Gastrocnemius medialis (tissue), 4 donors: ENCODE measurements around the gene KASH5. TPM values are rescaled to one million over a fixed set of nuclear protein-coding genes. Genes with fewer than 3 reads are reported as not detected.

Source experiments
- ATAC-seq, 2 donors: fragments of 150-250 bp; one replicate each; pipeline ENCODE4 v1.9.1; 2016
- DNase-seq, 2 donors: peaks; one replicate each; pipeline ENCODE4 v3.0.0-alpha.2; 2019
- H3K27ac ChIP-seq, 4 donors: fragments of 200-600 bp; sonication (generic); 1 replicate in 1 of 4; 2 replicates in 3 of 4; pipeline ENCODE4 v1.5.1; 2016 to 2018; ENCODE audit warnings: mild to moderate bottlenecking in 2 of 4, moderate library complexity in 1 of 4
- H3K27me3 ChIP-seq, 3 donors: fragments of 200-600 bp; sonication (generic) in 2 of 3; 1 replicate in 1 of 3; 2 replicates in 2 of 3; pipeline versions ENCODE4 v1.5.1 to v1.6.0; 2016 to 2019; ENCODE audit warnings: mild to moderate bottlenecking in 1 of 3, moderate library complexity in 1 of 3
- H3K36me3 ChIP-seq, 2 donors: fragments of 200-600 bp; sonication (generic) in 1 of 2; one replicate each; pipeline ENCODE4 v1.5.1; 2017 to 2018
- H3K4me1 ChIP-seq, 2 donors: fragments of 200-600 bp; sonication (generic) in 1 of 2; one replicate each; pipeline ENCODE4 v1.5.1; 2016 to 2017; ENCODE audit warnings: mild to moderate bottlenecking in 2 of 2
- H3K4me3 ChIP-seq, 4 donors: fragments of 200-600 bp; sonication (generic) in 3 of 4; 1 replicate in 1 of 4; 2 replicates in 3 of 4; pipeline ENCODE4 v1.5.1; 2016 to 2019; ENCODE audit warnings: mild to moderate bottlenecking in 2 of 4
- H3K9me3 ChIP-seq, 3 donors: fragments of 200-600 bp; sonication (generic) in 2 of 3; 1 replicate in 1 of 3; 2 replicates in 2 of 3; pipeline ENCODE4 v1.5.1; 2016 to 2019
- POLR2A ChIP-seq, 2 donors: fragments of 450-650 bp; IDR thresholded peaks; one replicate each; pipeline ENCODE4 v1.6.1; 2017; ENCODE audit warnings: antibody characterized with exemption in 2 of 2, mild to moderate bottlenecking in 2 of 2, moderate library complexity in 2 of 2
- in situ Hi-C, 4 donors: fragments of 200-750 bp; cut with MboI; loops; one replicate each; pipeline versions ENCODE4 v1.15.0 to v1.8.0; 2017; ENCODE audit warnings: low sequenced_read_pairs in 4 of 4
- intact Hi-C: fragments of 100-400 bp; cut with DNase I; formaldehyde crosslinking; loops from one replicate; pipeline ENCODE4 v1.15.1; 2023; ENCODE audit warnings: low total_unique reads
- total RNA-seq, 4 donors: library from RNA; depleted of rRNA; stranded (reverse); fragments of >200 nt; gene quantifications; one replicate each; pipeline versions ENCODE4 v1.1.0 to v1.2.3, GENCODE V29; 2016
- TF ChIP-seq, protein P1 (sequence below), 5 experiments: fragments of 450-650 bp in 3 of 5; fragments of 200-600 bp in 2 of 5; sonication (generic) in 2 of 5; IDR thresholded peaks in 4 of 5; conservative IDR thresholded peaks in 1 of 5; 1 replicate in 4 of 5; 2 replicates in 1 of 5; pipeline ENCODE4 v1.5.1; 2016 to 2019; ENCODE audit warnings: antibody characterized with exemption in 5 of 5, mild to moderate bottlenecking in 3 of 5, moderate library complexity in 3 of 5

Gene KASH5
- total RNA-seq, 4 donors from 2014 or later: not detected

DNA sequence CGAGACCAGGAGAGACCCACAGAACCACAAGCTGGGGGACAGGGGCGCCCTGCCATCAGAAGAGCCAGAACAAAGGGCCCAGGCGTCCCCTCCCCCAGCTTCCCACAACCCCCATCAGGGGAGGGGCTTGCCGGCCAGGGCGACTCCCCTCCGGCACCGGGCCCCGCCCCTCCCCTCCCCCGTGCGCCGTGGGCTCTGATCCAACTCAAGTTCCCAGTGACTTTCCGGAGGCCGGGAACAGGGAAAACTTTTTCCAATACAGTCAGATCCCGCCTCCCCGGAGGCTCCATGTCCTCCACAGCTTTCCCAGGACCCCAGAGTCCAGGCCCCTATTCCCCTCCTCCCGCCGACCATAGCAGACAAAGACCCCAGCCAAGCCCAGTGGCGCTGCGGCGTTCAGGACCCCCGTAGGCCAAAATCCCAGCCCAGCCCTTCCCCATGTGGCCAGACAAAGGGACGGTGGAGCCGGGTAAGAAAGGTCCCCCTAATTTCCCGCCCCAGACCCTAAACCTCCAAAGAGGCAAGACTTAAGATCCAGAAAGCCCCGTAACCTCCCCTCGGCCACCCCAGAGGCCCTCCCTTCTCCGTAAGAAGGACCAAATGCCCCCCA is 26.5 kb upstream of the KASH5 start:
- H3K9me3 ChIP-seq: no peaks in the 10 kb centered on the region
- peak; percentile 23 to 53 for TF ChIP-seq POLR2A (IDR thresholded peaks at IDR 0.05)
- TF ChIP-seq, protein P1, sequence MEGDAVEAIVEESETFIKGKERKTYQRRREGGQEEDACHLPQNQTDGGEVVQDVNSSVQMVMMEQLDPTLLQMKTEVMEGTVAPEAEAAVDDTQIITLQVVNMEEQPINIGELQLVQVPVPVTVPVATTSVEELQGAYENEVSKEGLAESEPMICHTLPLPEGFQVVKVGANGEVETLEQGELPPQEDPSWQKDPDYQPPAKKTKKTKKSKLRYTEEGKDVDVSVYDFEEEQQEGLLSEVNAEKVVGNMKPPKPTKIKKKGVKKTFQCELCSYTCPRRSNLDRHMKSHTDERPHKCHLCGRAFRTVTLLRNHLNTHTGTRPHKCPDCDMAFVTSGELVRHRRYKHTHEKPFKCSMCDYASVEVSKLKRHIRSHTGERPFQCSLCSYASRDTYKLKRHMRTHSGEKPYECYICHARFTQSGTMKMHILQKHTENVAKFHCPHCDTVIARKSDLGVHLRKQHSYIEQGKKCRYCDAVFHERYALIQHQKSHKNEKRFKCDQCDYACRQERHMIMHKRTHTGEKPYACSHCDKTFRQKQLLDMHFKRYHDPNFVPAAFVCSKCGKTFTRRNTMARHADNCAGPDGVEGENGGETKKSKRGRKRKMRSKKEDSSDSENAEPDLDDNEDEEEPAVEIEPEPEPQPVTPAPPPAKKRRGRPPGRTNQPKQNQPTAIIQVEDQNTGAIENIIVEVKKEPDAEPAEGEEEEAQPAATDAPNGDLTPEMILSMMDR (IDR thresholded peaks at IDR 0.05 in 4 of 5, conservative IDR thresholded peaks at IDR 0.05 in 1 of 5): no peak
- peaks cover 0 to 14% of the 10 kb centered on the region in 2 donors for H3K4me1 ChIP-seq
- peak; percentile 45 to 51 for DNase-seq
- H3K27me3 ChIP-seq: peaks cover 5 to 31% (median 27%) of the 10 kb centered on the region in 3 donors
- ATAC-seq: peak; percentile 16 to 39
- no peaks in the 10 kb centered on the region for H3K36me3 ChIP-seq
- peak overlapping the region; percentile 68 to 72 (median 68) for H3K4me3 ChIP-seq
- H3K27ac ChIP-seq: peak overlapping the region; percentile 82 to 91 (median 84)
- in situ Hi-C loops: no loop called here
- intact Hi-C loops: loop anchor here (2.0 kb wide), 1 partner anchor 81 kb away; no protein-coding TSS in a partner anchor

DNA sequence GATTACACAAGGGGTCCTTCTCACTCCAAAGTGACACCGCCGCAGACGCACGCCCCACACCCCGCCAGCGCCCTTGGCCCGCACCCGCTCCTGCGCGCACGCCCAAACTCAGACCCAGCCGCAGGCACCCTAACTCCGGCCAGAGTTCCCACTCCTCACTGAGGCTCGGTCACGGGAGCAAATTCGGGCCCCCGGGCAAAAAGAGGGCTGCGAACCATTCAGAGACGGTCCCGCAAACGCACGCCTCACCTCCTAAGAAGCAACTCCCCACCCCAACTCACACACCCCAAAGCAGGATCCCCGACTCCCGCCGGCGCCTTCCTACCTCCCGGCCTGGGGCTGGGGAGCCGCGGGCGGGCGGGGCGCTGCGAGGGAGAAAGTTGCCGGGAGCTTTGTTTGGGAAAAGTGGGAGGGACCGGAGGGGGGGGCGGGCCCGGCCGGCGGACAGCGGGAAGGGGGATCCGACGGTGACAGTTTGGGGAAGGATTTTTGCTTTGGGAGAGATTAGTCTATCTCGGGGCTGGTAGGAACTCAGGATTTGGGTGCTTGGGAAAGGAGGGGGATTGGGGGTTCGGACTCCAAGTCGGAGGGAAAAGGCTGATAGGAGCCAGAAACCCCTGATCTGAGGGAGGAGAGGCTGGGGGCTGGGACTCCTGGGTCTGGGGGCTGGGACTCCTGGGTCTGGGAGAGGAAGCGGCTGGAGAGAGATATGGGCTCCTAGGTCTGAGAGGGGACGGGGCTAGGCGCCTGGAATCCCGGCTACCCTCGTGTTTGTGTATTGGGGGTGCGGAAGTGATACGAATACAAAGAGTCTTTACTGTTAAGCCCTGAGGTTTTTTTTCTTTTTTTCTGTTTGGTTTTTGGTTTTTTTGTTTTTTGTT is 25.8 kb upstream of the KASH5 start, which contains the start of gene TEAD2:
Gene TEAD2, minus strand, starts transcription at position 369 of the 881 bp plus-strand sequence. CDS start 2,341 bp downstream, outside the sequence.
- peak within 1 kb of the TSS; percentile 68 to 72 (median 68) for H3K4me3 ChIP-seq
- DNase-seq (peak; percentile 34 to 39), ATAC-seq (peak; percentile 37 to 40)
- H3K27ac ChIP-seq: peak within 1 kb of the TSS; percentile 82 to 91 (median 84)
- no peaks in the 10 kb centered on the region for H3K9me3 ChIP-seq
- peak in 1 of 2 donors; percentile 26 for TF ChIP-seq POLR2A (IDR thresholded peaks at IDR 0.05)
- TF ChIP-seq, protein P1 (IDR thresholded peaks at IDR 0.05 in 4 of 5, conservative IDR thresholded peaks at IDR 0.05 in 1 of 5): no peak
- no peaks in the 10 kb centered on the region for H3K36me3 ChIP-seq
- peaks cover 5 to 31% (median 27%) of the 10 kb centered on the region in 3 donors for H3K27me3 ChIP-seq
- H3K4me1 ChIP-seq: peaks cover 0 to 14% of the 10 kb centered on the region in 2 donors
- intact Hi-C loops: loop anchor here (2.0 kb wide), 1 partner anchor 81 kb away; no protein-coding TSS in a partner anchor
- in situ Hi-C loops: no loop called here

DNA sequence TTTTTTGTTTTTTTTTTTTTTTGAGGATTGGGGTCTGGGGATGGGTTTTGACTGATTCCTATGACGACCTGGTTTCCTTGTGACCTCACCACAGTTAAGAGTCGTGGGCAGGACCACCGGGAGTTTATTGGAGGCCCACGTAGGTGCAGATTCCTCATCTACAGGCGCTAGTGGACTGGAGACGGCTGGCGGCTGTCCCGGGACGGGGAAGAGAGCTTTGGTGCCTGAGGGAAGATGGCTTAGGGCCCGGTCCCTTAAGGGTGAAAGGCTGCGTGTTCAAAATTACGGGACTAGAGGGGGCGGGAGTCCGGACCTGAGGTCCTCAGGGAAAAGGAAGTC is 25.2 kb upstream of the KASH5 start:
- in situ Hi-C loops (no loop called here), intact Hi-C loops (loop anchor here (2.0 kb wide), 1 partner anchor 80 kb away; no protein-coding TSS in a partner anchor)
- Histone ChIP-seq H3K27ac (peak overlapping the region; percentile 82 to 91 (median 84)), H3K4me1 (peaks cover 0 to 14% of the 10 kb centered on the region in 2 donors), H3K27me3 (peaks cover 5 to 31% (median 27%) of the 10 kb centered on the region in 3 donors), H3K9me3 (no peaks in the 10 kb centered on the region), H3K36me3 (no peaks in the 10 kb centered on the region), H3K4me3 (peak overlapping the region; percentile 68 to 72 (median 68))
- peak; percentile 1 to 19 for ATAC-seq
- peak in 1 of 2 donors; percentile 23 for DNase-seq
- no peak for TF ChIP-seq POLR2A (IDR thresholded peaks at IDR 0.05)
- TF ChIP-seq, protein P1 (IDR thresholded peaks at IDR 0.05 in 4 of 5, conservative IDR thresholded peaks at IDR 0.05 in 1 of 5): no peak

DNA sequence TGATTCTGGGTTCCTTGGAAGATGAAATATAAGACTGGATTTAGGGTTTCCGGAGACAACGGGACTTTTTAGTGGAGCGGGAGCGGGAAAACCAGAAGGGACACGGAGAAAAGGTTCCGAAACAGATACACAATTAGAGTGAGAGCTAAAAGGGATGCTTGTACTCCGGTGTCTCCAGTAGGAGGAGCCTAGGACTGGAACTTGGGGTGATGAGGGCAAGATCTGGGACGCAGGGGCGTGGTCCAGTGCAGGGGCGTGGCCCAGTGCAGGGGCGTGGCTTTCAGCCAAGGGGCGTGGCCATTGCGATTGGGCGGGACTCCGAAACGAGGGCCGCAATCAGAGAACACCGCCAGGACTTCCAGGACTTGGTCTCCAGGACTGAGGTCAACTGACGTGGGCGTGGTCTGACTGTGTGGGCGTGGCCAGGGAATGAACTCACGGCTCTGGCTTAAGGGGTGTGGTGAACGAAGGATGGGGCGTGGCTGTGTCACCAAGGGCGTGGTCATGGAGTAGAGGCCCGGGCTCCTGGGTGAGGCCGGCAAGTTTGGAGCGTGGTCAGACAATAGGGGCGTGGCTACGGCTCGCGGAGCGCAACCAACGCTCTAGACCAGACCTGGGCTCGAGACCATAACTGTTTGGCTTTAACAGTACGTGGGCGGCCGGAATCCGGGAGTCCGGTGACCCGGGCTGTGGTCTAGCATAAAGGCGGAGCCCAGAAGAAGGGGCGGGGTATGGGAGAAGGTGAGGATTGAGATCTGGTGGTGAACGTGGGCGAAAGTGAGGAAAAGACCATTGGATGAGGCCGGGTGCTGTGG is 24.6 kb upstream of the KASH5 start, which contains the start of gene DKKL1:
Gene DKKL1, plus strand, starts transcription at position 610 of the 815 bp plus-strand sequence. Its CDS starts 122 bp downstream, at position 732.
- Histone ChIP-seq H3K27ac (peak within 1 kb of the TSS; percentile 82 to 91 (median 84)), H3K4me3 (peak within 1 kb of the TSS; percentile 68 to 72 (median 68)), H3K4me1 (peaks cover 0 to 14% of the 10 kb centered on the region in 2 donors), H3K36me3 (no peaks in the 10 kb centered on the region), H3K27me3 (peaks cover 5 to 31% (median 27%) of the 10 kb centered on the region in 3 donors), H3K9me3 (no peaks in the 10 kb centered on the region)
- in situ Hi-C loops: no loop called here
- DNase-seq: peak; percentile 94 to 95
- intact Hi-C loops: loop anchor here (2.0 kb wide), 1 partner anchor 79 kb away; no protein-coding TSS in a partner anchor
- TF ChIP-seq POLR2A (IDR thresholded peaks at IDR 0.05): peak; percentile 55 to 80
- TF ChIP-seq, protein P1 (IDR thresholded peaks at IDR 0.05 in 4 of 5, conservative IDR thresholded peaks at IDR 0.05 in 1 of 5): no peak
- ATAC-seq: peak; percentile 84 to 91
